Medulla oblongata (tissue), 1 donor: Measurements from ENCODE around the gene MT1X.

Source experiments
- DNase-seq: peaks from one replicate; pipeline ENCODE4 v3.0.0-alpha.2; 2015; ENCODE audit errors: extremely low spot score

Gene MT1X

DNA sequence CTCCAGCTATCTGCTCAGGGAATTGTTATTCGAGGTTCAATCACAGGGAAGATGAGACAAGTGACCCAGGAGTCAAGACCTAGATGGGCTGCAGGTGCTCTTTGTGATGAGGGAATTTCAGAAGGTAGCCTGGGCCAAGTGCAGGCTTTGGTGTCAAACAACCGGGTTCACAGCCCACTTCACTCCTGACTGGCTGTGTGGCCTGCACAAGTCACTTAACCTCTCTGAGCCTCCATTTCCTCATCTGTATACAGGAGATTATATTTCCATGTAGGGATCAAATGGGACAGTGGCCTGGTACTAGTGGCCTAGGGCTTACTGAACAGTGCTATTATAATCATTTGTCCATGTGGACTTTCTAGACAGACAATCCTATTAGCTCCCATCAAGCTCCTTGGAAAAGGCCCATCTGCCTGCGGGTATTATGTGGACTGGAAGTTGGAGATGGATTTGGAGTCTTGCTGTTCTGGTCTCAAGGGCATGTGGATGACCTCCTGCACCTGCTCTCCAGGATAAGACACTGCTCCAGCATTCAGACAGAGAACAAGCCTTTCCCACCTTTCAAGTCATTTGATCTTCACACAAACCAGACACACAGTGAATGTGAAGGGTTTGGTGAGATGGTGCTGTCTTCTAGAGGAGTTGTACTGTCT lies 3.1 kb upstream of the MT1X start:
- DNase-seq = no peak

DNA sequence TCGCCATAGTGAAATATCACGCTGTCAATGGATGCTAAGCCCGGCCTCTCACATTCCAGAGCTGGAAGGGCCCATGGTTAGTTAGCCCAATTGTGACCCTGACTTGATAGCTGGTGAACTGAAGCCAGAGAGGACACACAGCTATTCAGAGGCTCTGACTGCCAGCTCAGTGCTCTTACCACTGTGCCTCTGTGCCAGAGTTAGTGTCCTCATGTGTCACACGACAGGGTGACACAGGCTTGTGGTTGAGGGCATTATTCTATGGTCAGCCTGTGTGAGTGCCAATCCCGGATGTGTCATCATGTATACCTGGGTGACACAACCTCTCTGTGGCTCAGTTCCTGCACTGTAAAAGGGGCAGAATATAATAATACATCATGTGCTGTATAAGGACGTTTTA lies 2.5 kb upstream of the MT1X start:
- DNase-seq = no peak

DNA sequence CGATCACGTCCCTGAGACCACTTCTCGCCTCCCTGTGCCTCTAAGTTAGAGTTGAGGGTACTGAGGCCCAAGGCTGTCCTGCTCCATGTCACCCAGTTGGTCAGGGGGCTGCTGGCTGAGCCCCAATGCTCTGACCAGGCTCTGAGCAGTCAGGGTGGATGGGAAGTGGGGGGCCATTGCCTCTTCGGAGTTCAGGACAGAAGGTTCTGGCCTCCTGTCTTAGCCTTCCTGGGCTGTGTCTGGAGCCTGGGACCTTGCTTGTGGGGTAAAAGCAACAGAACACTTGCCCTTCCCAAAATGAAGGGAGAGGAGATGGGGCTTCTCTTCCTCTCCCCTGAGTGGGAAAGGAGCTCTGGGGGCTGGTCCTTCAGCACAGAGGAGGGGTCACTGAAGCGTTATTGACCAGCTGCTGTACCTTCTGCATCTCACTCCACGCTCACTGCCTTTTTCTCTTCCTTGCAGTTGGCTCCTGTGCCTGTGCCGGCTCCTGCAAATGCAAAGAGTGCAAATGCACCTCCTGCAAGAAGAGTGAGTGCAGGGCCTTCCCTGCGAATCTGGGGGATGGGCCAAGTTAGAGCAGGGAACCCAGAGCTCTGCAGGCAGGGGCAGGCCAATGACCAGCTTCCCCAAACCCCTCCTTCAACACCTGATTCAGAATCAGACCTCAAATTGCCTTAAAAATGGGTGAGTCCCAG lies 580 bp downstream of the MT1X start:
- DNase-seq = no peak

DNA sequence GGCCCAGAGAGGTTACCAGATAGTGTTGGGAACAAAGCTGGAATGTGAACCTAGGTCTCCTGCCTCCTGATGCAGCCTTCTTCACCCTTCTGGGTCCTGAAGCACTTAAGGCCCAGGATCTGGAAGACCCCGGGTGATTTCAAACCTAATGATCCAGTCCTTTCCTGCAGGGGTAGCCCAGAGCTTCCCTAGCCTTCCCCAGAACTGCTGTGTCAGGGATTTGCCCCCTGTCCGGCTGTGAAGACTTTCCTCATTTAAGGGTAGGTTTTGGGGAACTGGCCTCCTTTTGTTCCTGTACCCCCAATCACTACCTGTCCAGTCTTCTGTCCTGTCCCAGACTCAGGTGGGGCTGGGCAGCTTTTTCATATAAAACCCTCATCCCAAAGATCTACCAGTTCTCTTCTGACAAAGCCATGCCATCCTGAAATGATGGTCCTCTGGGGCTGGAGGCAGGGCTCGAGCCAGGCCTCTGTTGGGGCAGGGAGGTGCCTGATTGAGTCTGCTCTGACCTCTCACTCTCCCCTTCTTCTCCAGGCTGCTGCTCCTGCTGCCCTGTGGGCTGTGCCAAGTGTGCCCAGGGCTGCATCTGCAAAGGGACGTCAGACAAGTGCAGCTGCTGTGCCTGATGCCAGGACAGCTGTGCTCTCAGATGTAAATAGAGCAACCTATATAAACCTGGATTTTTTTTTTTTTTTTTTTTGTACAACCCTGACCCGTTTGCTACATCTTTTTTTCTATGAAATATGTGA lies 1.3 kb downstream of the MT1X start:
- no peak for DNase-seq

GRCh38 chr16:56684256-56684925 lies 2.1 kb downstream of the MT1X start:
- peak; percentile 27 for DNase-seq

- DNase-seq = no peak
Observed at GRCh38 chr16:56684926-56685590, 2.8 kb downstream of the MT1X start.

- DNase-seq = no peak
Observed at GRCh38 chr16:56686758-56687157, 4.5 kb downstream of the MT1X start.

DNA sequence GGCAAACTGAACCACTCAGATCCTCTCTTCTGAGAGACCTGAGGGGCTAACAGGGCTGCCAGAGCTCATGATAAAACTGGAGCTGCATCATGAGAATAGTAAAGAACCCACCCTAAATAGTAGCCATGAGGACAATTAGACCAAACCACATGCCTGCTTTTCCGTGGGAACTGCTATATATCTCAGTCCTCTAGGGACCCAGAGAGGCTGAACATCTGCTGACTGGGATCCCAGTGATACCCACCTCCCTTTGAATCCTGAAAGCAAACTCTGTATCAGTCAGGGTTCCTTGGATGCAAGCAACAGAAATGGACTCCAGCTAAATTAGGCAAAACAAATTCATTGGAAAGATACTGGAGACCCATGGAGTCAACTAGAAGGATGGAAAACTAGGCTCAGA lies 6.5 kb downstream of the MT1X start:
- no peak for DNase-seq

DNA sequence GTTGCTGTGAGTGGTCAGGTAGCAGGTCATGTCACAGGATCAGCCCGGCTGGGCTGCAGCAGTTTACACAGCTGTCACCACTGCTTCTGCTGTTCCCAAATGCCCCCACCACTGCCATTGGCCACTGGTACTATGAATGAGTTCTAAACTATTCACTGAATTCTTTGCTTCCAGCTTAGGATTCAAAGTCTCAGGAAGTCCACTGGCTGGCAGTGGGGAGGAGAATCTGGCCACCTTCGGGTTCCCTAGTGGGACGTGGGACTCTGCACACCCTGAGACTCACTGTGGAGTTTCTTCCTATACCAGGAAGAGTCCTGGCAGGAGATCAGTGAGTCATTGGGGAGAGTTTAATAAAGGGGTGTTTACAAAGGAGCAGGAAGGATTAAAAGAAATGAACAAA lies 6.9 kb downstream of the MT1X start:
- DNase-seq = no peak

GRCh38 chr16:56690420-56691122 lies 8.3 kb downstream of the MT1X start:
- DNase-seq = no peak

DNA sequence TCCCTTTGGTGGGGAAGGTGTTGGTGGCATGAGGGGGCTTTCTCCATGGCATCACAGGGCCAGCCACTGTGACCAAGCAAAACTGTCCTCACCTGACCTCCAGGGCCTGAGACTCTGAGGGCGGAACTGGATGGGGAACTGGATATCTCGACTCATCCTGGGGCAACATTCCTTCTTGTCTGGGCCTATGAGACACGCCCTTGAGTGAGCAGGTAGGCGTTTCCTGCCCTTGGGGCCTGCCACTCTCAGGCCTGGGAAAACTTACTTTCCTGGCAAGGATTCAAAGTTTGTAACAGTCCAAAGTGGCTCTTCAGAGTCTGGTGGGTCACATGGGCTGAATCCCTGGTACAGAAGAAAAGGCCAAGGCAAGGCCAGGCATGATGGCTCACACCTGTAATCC lies 9.6 kb downstream of the MT1X start:
- no peak for DNase-seq

DNA sequence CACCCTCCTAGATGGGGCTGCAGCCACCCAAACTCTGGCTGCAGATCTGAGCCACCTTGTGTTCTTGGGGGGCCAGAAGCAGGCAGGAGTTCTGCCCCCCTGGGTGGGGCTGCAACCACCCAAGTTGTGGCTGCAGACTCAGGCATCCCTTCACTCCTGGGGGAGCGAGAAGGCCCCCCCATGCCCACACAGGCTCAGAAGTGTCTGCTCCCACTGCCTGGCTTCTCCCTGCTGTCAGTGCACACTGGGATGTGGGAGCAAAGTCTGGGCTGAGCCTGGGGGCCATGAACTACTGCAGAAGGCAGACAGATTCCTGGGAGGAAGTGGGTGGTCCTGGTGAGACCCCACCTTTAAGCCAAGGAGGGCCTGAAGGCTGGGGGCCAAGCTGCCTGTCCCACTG lies 13.0 kb downstream of the MT1X start:
- no peak for DNase-seq

- DNase-seq = no peak
Observed at GRCh38 chr16:56697456-56698155, 15.3 kb downstream of the MT1X start.

GRCh38 chr16:56700195-56700594 lies 17.9 kb downstream of the MT1X start:
- no peak for DNase-seq

GRCh38 chr16:56700631-56701030 lies 18.4 kb downstream of the MT1X start:
- no peak for DNase-seq

GRCh38 chr16:56701534-56701933 lies 19.3 kb downstream of the MT1X start:
- no peak for DNase-seq

- no peak for DNase-seq
Observed at GRCh38 chr16:56702836-56703235, 20.6 kb downstream of the MT1X start.

- DNase-seq = no peak
Observed at GRCh38 chr16:56708525-56709442, 26.5 kb downstream of the MT1X start.

- no peak for DNase-seq
Observed at GRCh38 chr16:56709443-56710040, 27.3 kb downstream of the MT1X start.
